ENCODE results near the gene TJP3. TPM values are rescaled to one million over a fixed set of nuclear protein-coding genes. Genes with fewer than 3 reads are reported as not detected.
"Not testable (repeated sequence)": the region's sequence is repeated elsewhere in the genome, so short reads cannot be mapped to it uniquely, and the experiment has no call there.

Gene TJP3
- total and polyA plus RNA-seq, 2 experiments from 2014 or later = 18.2 to 23.9 TPM

DNA sequence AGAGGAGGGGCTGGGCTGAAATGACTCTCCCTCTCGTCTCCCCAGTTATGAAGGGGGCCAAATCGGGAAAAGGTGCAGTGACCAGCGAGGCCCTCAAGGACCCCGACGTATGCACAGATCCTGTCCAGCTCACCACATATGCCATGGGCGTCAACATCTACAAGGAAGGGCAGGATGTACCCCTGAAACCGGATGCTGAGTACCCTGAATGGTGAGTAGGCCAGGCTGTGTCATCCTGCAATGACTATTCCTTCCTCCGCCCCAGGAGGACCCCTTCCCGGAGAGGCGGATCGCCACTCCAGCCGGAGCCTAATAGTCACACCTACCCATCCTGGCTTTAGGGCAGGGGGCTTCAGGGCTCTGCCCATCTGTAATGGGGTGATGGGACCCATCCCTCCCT lies 56.9 kb downstream of the TJP3 start:
- no peak overlapping the region for H3K4me3 Mint-ChIP-seq
- Histone ChIP-seq H3K4me1 (ENCODE audit: insufficient read depth) (peaks cover 3% of the 10 kb centered on the region), H3K4me2 (no peak overlapping the region), H3K27ac (ENCODE audit: low read depth) (no peak overlapping the region), H3K27me3 (ENCODE audit: insufficient read depth) (no peaks in the 10 kb centered on the region), H3K9me2 (ENCODE audit: insufficient read depth) (no peaks in the 10 kb centered on the region; the same call in 1 of the 2 replicates), H4K20me1 (replicated peaks; ENCODE audit: insufficient read depth) (no peaks in the 10 kb centered on the region; the same call in 1 of the 2 replicates), H3K79me2 (replicated peaks; ENCODE audit: insufficient read depth) (peaks cover 19% of the 10 kb centered on the region), H3K36me3 (ENCODE audit: insufficient read depth) (no peaks in the 10 kb centered on the region), H3K4me3 (no peak overlapping the region), H3F3A (replicated peaks; ENCODE audit: low read depth) (0 out of 2 replicates have a peak, but pooled peaks cover 4% of the 10 kb centered on the region), H2AFZ (no peak overlapping the region)
- TF ChIP-seq JUNB (IDR thresholded peaks at IDR 0.05; ENCODE audit: unreplicated experiment) (no peak), ZNF331 (CRISPR knock-in tag; IDR thresholded peaks at IDR 0.05; ENCODE audit: low read depth) (no peak)
- TF ChIP-seq, protein P1, sequence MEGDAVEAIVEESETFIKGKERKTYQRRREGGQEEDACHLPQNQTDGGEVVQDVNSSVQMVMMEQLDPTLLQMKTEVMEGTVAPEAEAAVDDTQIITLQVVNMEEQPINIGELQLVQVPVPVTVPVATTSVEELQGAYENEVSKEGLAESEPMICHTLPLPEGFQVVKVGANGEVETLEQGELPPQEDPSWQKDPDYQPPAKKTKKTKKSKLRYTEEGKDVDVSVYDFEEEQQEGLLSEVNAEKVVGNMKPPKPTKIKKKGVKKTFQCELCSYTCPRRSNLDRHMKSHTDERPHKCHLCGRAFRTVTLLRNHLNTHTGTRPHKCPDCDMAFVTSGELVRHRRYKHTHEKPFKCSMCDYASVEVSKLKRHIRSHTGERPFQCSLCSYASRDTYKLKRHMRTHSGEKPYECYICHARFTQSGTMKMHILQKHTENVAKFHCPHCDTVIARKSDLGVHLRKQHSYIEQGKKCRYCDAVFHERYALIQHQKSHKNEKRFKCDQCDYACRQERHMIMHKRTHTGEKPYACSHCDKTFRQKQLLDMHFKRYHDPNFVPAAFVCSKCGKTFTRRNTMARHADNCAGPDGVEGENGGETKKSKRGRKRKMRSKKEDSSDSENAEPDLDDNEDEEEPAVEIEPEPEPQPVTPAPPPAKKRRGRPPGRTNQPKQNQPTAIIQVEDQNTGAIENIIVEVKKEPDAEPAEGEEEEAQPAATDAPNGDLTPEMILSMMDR (conservative IDR thresholded peaks at IDR 0.05; ENCODE audit: low read depth in 2 of 2) = no peak
- TF ChIP-seq, protein P2, sequence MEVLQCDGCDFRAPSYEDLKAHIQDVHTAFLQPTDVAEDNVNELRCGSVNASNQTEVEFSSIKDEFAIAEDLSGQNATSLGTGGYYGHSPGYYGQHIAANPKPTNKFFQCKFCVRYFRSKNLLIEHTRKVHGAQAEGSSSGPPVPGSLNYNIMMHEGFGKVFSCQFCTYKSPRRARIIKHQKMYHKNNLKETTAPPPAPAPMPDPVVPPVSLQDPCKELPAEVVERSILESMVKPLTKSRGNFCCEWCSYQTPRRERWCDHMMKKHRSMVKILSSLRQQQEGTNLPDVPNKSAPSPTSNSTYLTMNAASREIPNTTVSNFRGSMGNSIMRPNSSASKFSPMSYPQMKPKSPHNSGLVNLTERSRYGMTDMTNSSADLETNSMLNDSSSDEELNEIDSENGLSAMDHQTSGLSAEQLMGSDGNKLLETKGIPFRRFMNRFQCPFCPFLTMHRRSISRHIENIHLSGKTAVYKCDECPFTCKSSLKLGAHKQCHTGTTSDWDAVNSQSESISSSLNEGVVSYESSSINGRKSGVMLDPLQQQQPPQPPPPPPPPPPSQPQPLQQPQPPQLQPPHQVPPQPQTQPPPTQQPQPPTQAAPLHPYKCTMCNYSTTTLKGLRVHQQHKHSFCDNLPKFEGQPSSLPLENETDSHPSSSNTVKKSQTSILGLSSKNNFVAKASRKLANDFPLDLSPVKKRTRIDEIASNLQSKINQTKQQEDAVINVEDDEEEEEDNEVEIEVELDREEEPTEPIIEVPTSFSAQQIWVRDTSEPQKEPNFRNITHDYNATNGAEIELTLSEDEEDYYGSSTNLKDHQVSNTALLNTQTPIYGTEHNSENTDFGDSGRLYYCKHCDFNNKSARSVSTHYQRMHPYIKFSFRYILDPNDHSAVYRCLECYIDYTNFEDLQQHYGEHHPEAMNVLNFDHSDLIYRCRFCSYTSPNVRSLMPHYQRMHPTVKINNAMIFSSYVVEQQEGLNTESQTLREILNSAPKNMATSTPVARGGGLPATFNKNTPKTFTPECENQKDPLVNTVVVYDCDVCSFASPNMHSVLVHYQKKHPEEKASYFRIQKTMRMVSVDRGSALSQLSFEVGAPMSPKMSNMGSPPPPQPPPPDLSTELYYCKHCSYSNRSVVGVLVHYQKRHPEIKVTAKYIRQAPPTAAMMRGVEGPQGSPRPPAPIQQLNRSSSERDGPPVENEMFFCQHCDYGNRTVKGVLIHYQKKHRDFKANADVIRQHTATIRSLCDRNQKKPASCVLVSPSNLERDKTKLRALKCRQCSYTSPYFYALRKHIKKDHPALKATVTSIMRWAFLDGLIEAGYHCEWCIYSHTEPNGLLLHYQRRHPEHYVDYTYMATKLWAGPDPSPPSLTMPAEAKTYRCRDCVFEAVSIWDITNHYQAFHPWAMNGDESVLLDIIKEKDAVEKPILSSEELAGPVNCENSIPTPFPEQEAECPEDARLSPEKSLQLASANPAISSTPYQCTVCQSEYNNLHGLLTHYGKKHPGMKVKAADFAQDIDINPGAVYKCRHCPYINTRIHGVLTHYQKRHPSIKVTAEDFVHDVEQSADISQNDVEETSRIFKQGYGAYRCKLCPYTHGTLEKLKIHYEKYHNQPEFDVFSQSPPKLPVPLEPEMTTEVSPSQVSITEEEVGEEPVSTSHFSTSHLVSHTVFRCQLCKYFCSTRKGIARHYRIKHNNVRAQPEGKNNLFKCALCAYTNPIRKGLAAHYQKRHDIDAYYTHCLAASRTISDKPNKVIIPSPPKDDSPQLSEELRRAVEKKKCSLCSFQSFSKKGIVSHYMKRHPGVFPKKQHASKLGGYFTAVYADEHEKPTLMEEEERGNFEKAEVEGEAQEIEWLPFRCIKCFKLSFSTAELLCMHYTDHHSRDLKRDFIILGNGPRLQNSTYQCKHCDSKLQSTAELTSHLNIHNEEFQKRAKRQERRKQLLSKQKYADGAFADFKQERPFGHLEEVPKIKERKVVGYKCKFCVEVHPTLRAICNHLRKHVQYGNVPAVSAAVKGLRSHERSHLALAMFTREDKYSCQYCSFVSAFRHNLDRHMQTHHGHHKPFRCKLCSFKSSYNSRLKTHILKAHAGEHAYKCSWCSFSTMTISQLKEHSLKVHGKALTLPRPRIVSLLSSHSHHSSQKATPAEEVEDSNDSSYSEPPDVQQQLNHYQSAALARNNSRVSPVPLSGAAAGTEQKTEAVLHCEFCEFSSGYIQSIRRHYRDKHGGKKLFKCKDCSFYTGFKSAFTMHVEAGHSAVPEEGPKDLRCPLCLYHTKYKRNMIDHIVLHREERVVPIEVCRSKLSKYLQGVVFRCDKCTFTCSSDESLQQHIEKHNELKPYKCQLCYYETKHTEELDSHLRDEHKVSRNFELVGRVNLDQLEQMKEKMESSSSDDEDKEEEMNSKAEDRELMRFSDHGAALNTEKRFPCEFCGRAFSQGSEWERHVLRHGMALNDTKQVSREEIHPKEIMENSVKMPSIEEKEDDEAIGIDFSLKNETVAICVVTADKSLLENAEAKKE (CRISPR knock-in tag; IDR thresholded peaks at IDR 0.05) = no peak
- peaks cover 2% of the 10 kb centered on the region; the same call in 1 of the 3 replicates for H3K9me3 Mint-ChIP-seq
- no peak overlapping the region for H3K27ac Mint-ChIP-seq
- no peak for ATAC-seq
- DNase-seq (ENCODE audit: low spot score) = no peak
- H3K27me3 Mint-ChIP-seq (ENCODE audit: insufficient read depth, low read depth, poor library complexity) = peaks cover 11% of the 10 kb centered on the region
- H3K36me3 Mint-ChIP-seq (ENCODE audit: low read depth) = peaks cover 9% of the 10 kb centered on the region
- peaks cover 4% of the 10 kb centered on the region for H3K4me1 Mint-ChIP-seq

DNA sequence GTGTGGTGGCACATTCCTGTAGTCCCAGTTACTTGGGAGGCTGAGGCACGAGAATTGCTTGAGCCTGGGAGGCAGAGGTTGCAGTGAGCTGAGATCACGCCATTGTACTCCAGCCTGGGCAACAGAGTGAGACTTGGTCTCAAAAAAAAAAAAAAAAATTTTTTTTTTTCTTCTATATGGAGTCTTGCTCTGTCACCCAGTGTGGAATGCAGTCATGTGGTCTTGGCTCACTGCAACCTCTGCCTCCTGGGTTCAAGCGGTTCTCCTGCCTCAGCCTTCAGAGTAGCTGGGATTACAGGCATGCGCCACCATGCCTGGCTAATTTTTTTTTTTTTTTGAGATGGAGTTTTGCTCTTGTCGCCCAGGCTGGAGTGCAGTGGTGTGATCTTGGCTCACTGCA lies 57.6 kb downstream of the TJP3 start:
- not testable (repeated sequence) for H3K4me1 ChIP-seq (ENCODE audit: insufficient read depth); H3K27ac Mint-ChIP-seq; H2AFZ ChIP-seq; H3K36me3 Mint-ChIP-seq (ENCODE audit: low read depth); H3F3A ChIP-seq (replicated peaks; ENCODE audit: low read depth); H3K4me2 ChIP-seq; H3K9me2 ChIP-seq (ENCODE audit: insufficient read depth); H3K9me3 Mint-ChIP-seq; H3K36me3 ChIP-seq (ENCODE audit: insufficient read depth); ATAC-seq; H4K20me1 ChIP-seq (replicated peaks; ENCODE audit: insufficient read depth); H3K4me1 Mint-ChIP-seq; H3K4me3 ChIP-seq; H3K27ac ChIP-seq (ENCODE audit: low read depth); H3K4me3 Mint-ChIP-seq; DNase-seq (ENCODE audit: low spot score); H3K27me3 ChIP-seq (ENCODE audit: insufficient read depth)
- H3K27me3 Mint-ChIP-seq (ENCODE audit: insufficient read depth, low read depth, poor library complexity) = peaks cover 11% of the 10 kb centered on the region
- peaks cover 13% of the 10 kb centered on the region for H3K79me2 ChIP-seq (replicated peaks; ENCODE audit: insufficient read depth)

All from GM23338 (cell line).